ENCODE measurements around the gene NALCN.

Gene NALCN

DNA sequence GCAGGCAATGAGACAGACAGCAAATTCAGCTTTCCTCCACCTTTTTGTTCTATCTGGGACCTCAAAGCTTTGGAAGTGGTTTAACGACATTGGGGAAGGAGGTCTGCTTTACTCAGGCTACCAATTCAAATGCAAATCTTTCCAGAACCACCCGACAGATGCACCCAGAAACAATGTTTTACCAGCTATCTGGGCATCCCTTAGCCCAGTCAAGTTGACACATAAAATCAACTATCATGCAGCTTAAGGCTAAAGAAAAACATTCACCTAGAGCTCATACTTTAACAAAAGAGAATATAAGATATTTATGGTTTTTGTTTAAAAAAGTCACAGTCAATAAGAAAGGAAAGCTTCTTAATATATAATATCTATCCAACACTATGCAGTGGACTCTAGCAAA is 246.0 kb downstream of the NALCN start:
- H3K4me3 ChIP-seq (ENCODE audit: low read length), result no peak overlapping the region
- H3K36me3 ChIP-seq (ENCODE audit: insufficient read depth, low read depth, low read length), result no peaks in the 10 kb centered on the region
- no peak overlapping the region for H3K9ac ChIP-seq (ENCODE audit: low read depth, low read length)
- no peaks in the 10 kb centered on the region for H3K27me3 ChIP-seq (ENCODE audit: insufficient read depth, low read length)
- H3K9me3 ChIP-seq (ENCODE audit: insufficient read depth, low read depth, low read length), result no peaks in the 10 kb centered on the region; the same call in 1 of the 2 replicates
- no peak overlapping the region for H3K27ac ChIP-seq (ENCODE audit: low read length)
- H3K4me1 ChIP-seq (ENCODE audit: insufficient read depth, low read length), result no peaks in the 10 kb centered on the region

GRCh38 chr13:101157261-101157660 is 259.0 kb downstream of the NALCN start:
- no peak overlapping the region for H3K4me3 ChIP-seq (ENCODE audit: low read length)
- H3K4me1 ChIP-seq (ENCODE audit: insufficient read depth, low read length), result no peaks in the 10 kb centered on the region
- no peak overlapping the region for H3K9ac ChIP-seq (ENCODE audit: low read depth, low read length)
- H3K9me3 ChIP-seq (ENCODE audit: insufficient read depth, low read depth, low read length), result no peaks in the 10 kb centered on the region
- H3K27me3 ChIP-seq (ENCODE audit: insufficient read depth, low read length), result no peaks in the 10 kb centered on the region
- no peak overlapping the region for H3K27ac ChIP-seq (ENCODE audit: low read length)
- no peaks in the 10 kb centered on the region for H3K36me3 ChIP-seq (ENCODE audit: insufficient read depth, low read depth, low read length)

- no peaks in the 10 kb centered on the region; the same call in 1 of the 2 replicates for H3K4me1 ChIP-seq (ENCODE audit: insufficient read depth, low read length)
- H3K9ac ChIP-seq (ENCODE audit: low read depth, low read length), result no peak overlapping the region
- no peaks in the 10 kb centered on the region for H3K36me3 ChIP-seq (ENCODE audit: insufficient read depth, low read depth, low read length)
- H3K4me3 ChIP-seq (ENCODE audit: low read length), result no peak overlapping the region
- H3K27ac ChIP-seq (ENCODE audit: low read length), result no peak overlapping the region
- H3K9me3 ChIP-seq (ENCODE audit: insufficient read depth, low read depth, low read length), result no peaks in the 10 kb centered on the region
- H3K27me3 ChIP-seq (ENCODE audit: insufficient read depth, low read length), result no peaks in the 10 kb centered on the region
These were observed 260.4 kb downstream of the NALCN start for GRCh38 chr13:101155920-101156319.

GRCh38 chr13:101152184-101152583 is 264.1 kb downstream of the NALCN start:
- H3K4me3 ChIP-seq (ENCODE audit: low read length), result no peak overlapping the region

GRCh38 chr13:101150998-101151397 is 265.3 kb downstream of the NALCN start:
- no peak overlapping the region for H3K27ac ChIP-seq (ENCODE audit: low read length)
- H3K27me3 ChIP-seq (ENCODE audit: insufficient read depth, low read length), result no peaks in the 10 kb centered on the region
- no peaks in the 10 kb centered on the region for H3K36me3 ChIP-seq (ENCODE audit: insufficient read depth, low read depth, low read length)
- no peaks in the 10 kb centered on the region; the same call in 1 of the 2 replicates for H3K4me1 ChIP-seq (ENCODE audit: insufficient read depth, low read length)
- no peaks in the 10 kb centered on the region for H3K9me3 ChIP-seq (ENCODE audit: insufficient read depth, low read depth, low read length)
- no peak overlapping the region for H3K9ac ChIP-seq (ENCODE audit: low read depth, low read length)
- H3K4me3 ChIP-seq (ENCODE audit: low read length), result no peak overlapping the region

More at GRCh38 chr13:101152184-101152583, 264.1 kb downstream of the NALCN start:
- Histone ChIP-seq H3K27ac (ENCODE audit: low read length) (no peak overlapping the region), H3K4me1 (ENCODE audit: insufficient read depth, low read length) (no peaks in the 10 kb centered on the region; the same call in 1 of the 2 replicates), H3K36me3 (ENCODE audit: insufficient read depth, low read depth, low read length) (no peaks in the 10 kb centered on the region), H3K27me3 (ENCODE audit: insufficient read depth, low read length) (no peaks in the 10 kb centered on the region), H3K9ac (ENCODE audit: low read depth, low read length) (no peak overlapping the region), H3K9me3 (ENCODE audit: insufficient read depth, low read depth, low read length) (no peaks in the 10 kb centered on the region)

DNA sequence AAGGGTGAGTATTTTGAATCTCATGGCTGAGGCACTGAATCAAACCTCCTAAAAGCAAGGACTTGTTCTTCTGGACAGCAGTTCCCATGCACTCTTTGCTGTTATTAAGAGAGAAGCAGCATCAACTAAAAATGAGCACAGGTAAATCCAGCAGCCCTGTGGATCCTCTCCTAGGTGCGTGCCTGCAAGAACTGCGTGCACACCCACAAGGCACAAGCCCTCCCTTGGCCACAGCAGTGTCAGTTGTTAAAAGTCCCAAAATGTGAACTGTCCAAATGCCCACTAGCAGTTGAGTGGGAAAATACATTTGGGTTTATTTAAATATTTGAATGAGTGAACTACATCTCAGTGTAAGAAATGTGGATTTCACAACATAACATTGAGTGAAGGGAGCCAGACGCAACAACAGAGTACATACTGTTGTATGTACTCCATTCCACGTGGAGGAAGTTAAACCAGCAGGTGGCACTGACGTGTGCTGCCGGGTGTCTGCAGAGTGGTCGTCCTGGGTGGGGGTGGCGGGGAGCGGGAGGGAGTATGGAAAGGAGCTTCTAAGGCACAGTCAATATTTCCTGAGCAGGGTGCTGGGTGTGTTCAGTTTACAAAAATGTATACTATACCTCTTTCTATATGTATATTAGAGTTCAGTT is 266.4 kb downstream of the NALCN start:
- Histone ChIP-seq H3K9ac (ENCODE audit: low read depth, low read length) (no peak overlapping the region), H3K9me3 (ENCODE audit: insufficient read depth, low read depth, low read length) (no peaks in the 10 kb centered on the region), H3K27me3 (ENCODE audit: insufficient read depth, low read length) (no peaks in the 10 kb centered on the region), H3K27ac (ENCODE audit: low read length) (no peak overlapping the region), H3K4me3 (ENCODE audit: low read length) (no peak overlapping the region), H3K36me3 (ENCODE audit: insufficient read depth, low read depth, low read length) (no peaks in the 10 kb centered on the region), H3K4me1 (ENCODE audit: insufficient read depth, low read length) (no peaks in the 10 kb centered on the region; the same call in 1 of the 2 replicates)

GRCh38 chr13:101146101-101146898 is 270.0 kb downstream of the NALCN start:
- H3K36me3 ChIP-seq (ENCODE audit: insufficient read depth, low read depth, low read length), result no peaks in the 10 kb centered on the region

GRCh38 chr13:101144808-101145419 is 271.4 kb downstream of the NALCN start:
- Histone ChIP-seq H3K9ac (ENCODE audit: low read depth, low read length) (no peak overlapping the region), H3K4me3 (ENCODE audit: low read length) (no peak overlapping the region), H3K4me1 (ENCODE audit: insufficient read depth, low read length) (no peaks in the 10 kb centered on the region)

More at GRCh38 chr13:101146101-101146898, 270.0 kb downstream of the NALCN start:
- Histone ChIP-seq H3K27me3 (ENCODE audit: insufficient read depth, low read length) (no peaks in the 10 kb centered on the region), H3K4me1 (ENCODE audit: insufficient read depth, low read length) (no peaks in the 10 kb centered on the region; the same call in 1 of the 2 replicates), H3K9me3 (ENCODE audit: insufficient read depth, low read depth, low read length) (no peaks in the 10 kb centered on the region), H3K27ac (ENCODE audit: low read length) (no peak overlapping the region), H3K4me3 (ENCODE audit: low read length) (no peak overlapping the region), H3K9ac (ENCODE audit: low read depth, low read length) (no peak overlapping the region)

GRCh38 chr13:101140936-101141335 is 275.4 kb downstream of the NALCN start:
- no peaks in the 10 kb centered on the region for H3K9me3 ChIP-seq (ENCODE audit: insufficient read depth, low read depth, low read length)
- H3K27me3 ChIP-seq (ENCODE audit: insufficient read depth, low read length), result no peaks in the 10 kb centered on the region
- no peaks in the 10 kb centered on the region for H3K36me3 ChIP-seq (ENCODE audit: insufficient read depth, low read depth, low read length)
- no peak overlapping the region for H3K4me3 ChIP-seq (ENCODE audit: low read length)
- H3K27ac ChIP-seq (ENCODE audit: low read length), result no peak overlapping the region
- no peak overlapping the region for H3K9ac ChIP-seq (ENCODE audit: low read depth, low read length)
- H3K4me1 ChIP-seq (ENCODE audit: insufficient read depth, low read length), result peaks cover 3% of the 10 kb centered on the region; the same call in 1 of the 2 replicates

More at GRCh38 chr13:101144808-101145419, 271.4 kb downstream of the NALCN start:
- Histone ChIP-seq H3K27ac (ENCODE audit: low read length) (no peak overlapping the region), H3K9me3 (ENCODE audit: insufficient read depth, low read depth, low read length) (no peaks in the 10 kb centered on the region), H3K36me3 (ENCODE audit: insufficient read depth, low read depth, low read length) (no peaks in the 10 kb centered on the region), H3K27me3 (ENCODE audit: insufficient read depth, low read length) (no peaks in the 10 kb centered on the region)

- no peaks in the 10 kb centered on the region for H3K36me3 ChIP-seq (ENCODE audit: insufficient read depth, low read depth, low read length)
These were observed 276.1 kb downstream of the NALCN start for GRCh38 chr13:101140087-101140770.

DNA sequence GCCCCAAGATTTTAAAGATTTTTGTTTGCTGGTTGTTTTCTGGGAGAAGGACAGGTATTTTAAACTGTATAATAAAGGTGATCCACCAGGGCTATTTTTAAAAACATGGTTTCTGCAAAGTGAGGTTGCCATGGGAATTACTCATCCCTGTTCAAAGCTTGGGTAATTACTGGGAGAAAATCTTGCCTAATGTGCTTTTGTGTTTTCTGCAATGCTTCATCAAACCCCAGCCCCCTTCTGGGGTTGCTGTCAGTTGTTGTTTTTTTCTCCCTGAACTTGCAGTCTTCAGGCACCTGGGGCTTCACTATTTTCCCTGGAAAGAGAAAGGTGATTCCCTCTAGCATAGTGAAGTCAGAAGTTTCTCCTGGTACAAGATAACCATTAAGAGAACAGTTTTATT is 277.2 kb downstream of the NALCN start:
- no peaks in the 10 kb centered on the region for H3K36me3 ChIP-seq (ENCODE audit: insufficient read depth, low read depth, low read length)
- no peak overlapping the region for H3K4me3 ChIP-seq (ENCODE audit: low read length)

More at GRCh38 chr13:101140087-101140770, 276.1 kb downstream of the NALCN start:
- Histone ChIP-seq H3K4me1 (ENCODE audit: insufficient read depth, low read length) (peaks cover 3% of the 10 kb centered on the region; the same call in 1 of the 2 replicates), H3K27ac (ENCODE audit: low read length) (no peak overlapping the region), H3K9me3 (ENCODE audit: insufficient read depth, low read depth, low read length) (no peaks in the 10 kb centered on the region), H3K4me3 (ENCODE audit: low read length) (no peak overlapping the region), H3K27me3 (ENCODE audit: insufficient read depth, low read length) (no peaks in the 10 kb centered on the region), H3K9ac (ENCODE audit: low read depth, low read length) (no peak overlapping the region)

More for the DNA sequence above, 277.2 kb downstream of the NALCN start:
- H3K9ac ChIP-seq (ENCODE audit: low read depth, low read length), result no peak overlapping the region
- peaks cover 3% of the 10 kb centered on the region; the same call in 1 of the 2 replicates for H3K4me1 ChIP-seq (ENCODE audit: insufficient read depth, low read length)
- no peaks in the 10 kb centered on the region for H3K27me3 ChIP-seq (ENCODE audit: insufficient read depth, low read length)
- no peaks in the 10 kb centered on the region for H3K9me3 ChIP-seq (ENCODE audit: insufficient read depth, low read depth, low read length)
- no peak overlapping the region for H3K27ac ChIP-seq (ENCODE audit: low read length)

All from iPS-20b (cell line).